ENCODE data around the gene SULT1A4. TPM values are rescaled to one million over a fixed set of nuclear protein-coding genes. Genes with fewer than 3 reads are reported as not detected.

SULT1A4 gene
- total RNA-seq, 1 experiment from 2014 or later, result 9.0 TPM

Small RNAs within 50 kb of the gene (small RNA-seq; reads per million reads assigned to genes)
- not detected for gene AC133555.2

Other genes starting within 250 kb of the SULT1A4 start
- gene NPIPB11, start 53.2 kb upstream of the SULT1A4 start, total RNA-seq (2014; rRNA removed; shearing (Covaris generic); ENCODE audit: low replicate concordance), result 0.47 and 0.52 TPM in 2 replicates
- gene BOLA2, start 5.6 kb upstream of the SULT1A4 start, total RNA-seq (2014; rRNA removed; shearing (Covaris generic); ENCODE audit: low replicate concordance), result 62.7 and 102 TPM in 2 replicates
- 7.8 and 54.8 TPM in 2 replicates for gene SLX1B, start 5.4 kb upstream of the SULT1A4 start, total RNA-seq (2014; rRNA removed; shearing (Covaris generic); ENCODE audit: low replicate concordance)
- gene NPIPB12, start 46.5 kb downstream of the SULT1A4 start, total RNA-seq (2014; rRNA removed; shearing (Covaris generic); ENCODE audit: low replicate concordance), result 28.0 and 53.2 TPM in 2 replicates
- 0.63 and 1.0 TPM in 2 replicates for gene SPN, start 203.3 kb downstream of the SULT1A4 start, total RNA-seq (2014; rRNA removed; shearing (Covaris generic); ENCODE audit: low replicate concordance)
- gene QPRT, start 219.3 kb downstream of the SULT1A4 start, total RNA-seq (2014; rRNA removed; shearing (Covaris generic); ENCODE audit: low replicate concordance), result 39.6 and 45.8 TPM in 2 replicates

All from Karpas-422 (cell line).